ENCODE measurements around the gene FANCI. TPM values are rescaled to one million over a fixed set of nuclear protein-coding genes. Genes with fewer than 3 reads are reported as not detected.

The FANCI gene
- polyA plus RNA-seq, 1 donor = 13.5 TPM

GRCh38 chr15:89361451-89362202 lies 117.8 kb downstream of the FANCI start:
- DNase-seq (ENCODE audit: low read depth) = peak; percentile 22

- no peak for DNase-seq (ENCODE audit: low read depth)
These were observed 118.7 kb downstream of the FANCI start for GRCh38 chr15:89362203-89363101.

- DNase-seq (ENCODE audit: low read depth) = no peak
These were observed 119.4 kb downstream of the FANCI start for GRCh38 chr15:89363133-89363532.

GRCh38 chr15:89363770-89364169 lies 120.0 kb downstream of the FANCI start:
- no peak for DNase-seq (ENCODE audit: low read depth)

GRCh38 chr15:89364341-89364740 lies 120.6 kb downstream of the FANCI start:
- DNase-seq (ENCODE audit: low read depth) = no peak

- no peak for DNase-seq (ENCODE audit: low read depth)
These were observed 121.1 kb downstream of the FANCI start for GRCh38 chr15:89364741-89365450.

GRCh38 chr15:89365462-89366065 lies 121.8 kb downstream of the FANCI start:
- no peak for DNase-seq (ENCODE audit: low read depth)

Other genes starting within 250 kb of the FANCI start
- 18.5 TPM for gene ABHD2, start 155.5 kb upstream of the FANCI start, polyA plus RNA-seq (ENCODE audit: insufficient read length)
- 0.28 TPM for gene RLBP1, start 22.4 kb upstream of the FANCI start, polyA plus RNA-seq (ENCODE audit: insufficient read length)
- gene POLG, start 90.8 kb downstream of the FANCI start, polyA plus RNA-seq (ENCODE audit: insufficient read length) = 42.2 TPM

Measured in forelimb muscle (tissue), 1 donor.